ENCODE measurements around the gene INTS7. TPM values are rescaled to one million over a fixed set of nuclear protein-coding genes. Genes with fewer than 3 reads are reported as not detected.
"Not testable (repeated sequence)": the region's sequence is repeated elsewhere in the genome, so short reads cannot be mapped to it uniquely, and the experiment has no call there.

INTS7 gene
- total and polyA plus RNA-seq, 7 experiments from 2014 or later, result 7.3 to 33.5 (median 8.6) TPM

- DNase-seq (no peak), ATAC-seq (no peak)
- peaks cover 0 to 4% (median 0%) of the 10 kb centered on the region in 7 donors for H3K4me1 Mint-ChIP-seq
- H3K36me3 ChIP-seq (ENCODE audit: control insufficient read depth in 2 of 3, insufficient read depth in 3 of 3, low read length in 3 of 3), result no peaks in the 10 kb centered on the region
- H3K4me3 ChIP-seq (ENCODE audit: low read length), result no peak overlapping the region
- ChIA-PET CTCF (no interaction called here), POLR2A (no interaction called here)
- peaks cover 0 to 57% (median 27%) of the 10 kb centered on the region in 5 donors for H3K36me3 Mint-ChIP-seq
- H3K4me1 ChIP-seq (ENCODE audit: control insufficient read depth in 2 of 2, insufficient read depth in 2 of 2, low read length in 2 of 2), result no peaks in the 10 kb centered on the region
- H3K9me3 ChIP-seq (ENCODE audit: control insufficient read depth in 2 of 3, low read length in 3 of 3), result no peaks in the 10 kb centered on the region
- H3K27ac ChIP-seq (ENCODE audit: low read depth, low read length), result no peak overlapping the region
- peak overlapping the region in 1 of 9 donors; percentile 52 for H3K27ac Mint-ChIP-seq
- H3K27me3 ChIP-seq (ENCODE audit: control insufficient read depth in 2 of 2, insufficient read depth in 2 of 2, low read length in 2 of 2), result no peaks in the 10 kb centered on the region
- intact Hi-C loops (cut with micrococcal nuclease), result no loop called here
- H3K9me3 Mint-ChIP-seq, result peaks cover 0 to 2% (median 0%) of the 10 kb centered on the region in 11 donors
- H3K27me3 Mint-ChIP-seq, result no peaks in the 10 kb centered on the region
- no peak overlapping the region for H3K4me3 Mint-ChIP-seq
These were observed 32.8 kb downstream of the INTS7 start for GRCh38 chr1:212002536-212002935.

- ATAC-seq; H3K36me3 ChIP-seq (ENCODE audit: control insufficient read depth in 2 of 3, insufficient read depth in 3 of 3, low read length in 3 of 3); H3K27ac Mint-ChIP-seq; H3K4me3 ChIP-seq (ENCODE audit: low read length); H3K4me1 Mint-ChIP-seq; H3K9me3 Mint-ChIP-seq; DNase-seq; H3K27me3 ChIP-seq (ENCODE audit: control insufficient read depth in 2 of 2, insufficient read depth in 2 of 2, low read length in 2 of 2); H3K4me3 Mint-ChIP-seq; intact Hi-C loops (cut with micrococcal nuclease); H3K4me1 ChIP-seq (ENCODE audit: control insufficient read depth in 2 of 2, insufficient read depth in 2 of 2, low read length in 2 of 2); H3K9me3 ChIP-seq (ENCODE audit: control insufficient read depth in 2 of 3, low read length in 3 of 3); H3K27me3 Mint-ChIP-seq; CTCF ChIA-PET; H3K27ac ChIP-seq (ENCODE audit: low read depth, low read length): not testable (repeated sequence)
- POLR2A ChIA-PET, result interaction anchor here (0.6 kb wide), 1 partner anchor 312 kb away, joined by 4 read pairs; no protein-coding TSS in a partner anchor
- H3K36me3 Mint-ChIP-seq, result peaks cover 5 to 55% (median 25%) of the 10 kb centered on the region in 5 donors
These were observed 37.9 kb downstream of the INTS7 start for GRCh38 chr1:211997426-211997825.

- ChIA-PET CTCF (no interaction called here), POLR2A (no interaction called here)
- Histone ChIP-seq H3K27me3 (ENCODE audit: control insufficient read depth in 2 of 2, insufficient read depth in 2 of 2, low read length in 2 of 2) (no peaks in the 10 kb centered on the region), H3K36me3 (ENCODE audit: control insufficient read depth in 2 of 3, insufficient read depth in 3 of 3, low read length in 3 of 3) (peaks cover 0 to 2% (median 0%) of the 10 kb centered on the region in 3 experiments), H3K4me1 (ENCODE audit: control insufficient read depth in 2 of 2, insufficient read depth in 2 of 2, low read length in 2 of 2) (no peaks in the 10 kb centered on the region), H3K27ac (ENCODE audit: low read depth, low read length) (no peak overlapping the region), H3K9me3 (ENCODE audit: control insufficient read depth in 2 of 3, low read length in 3 of 3) (no peaks in the 10 kb centered on the region), H3K4me3 (ENCODE audit: low read length) (no peak overlapping the region)
- no peaks in the 10 kb centered on the region for H3K9me3 Mint-ChIP-seq
- peak overlapping the region in 1 of 9 donors; percentile 1 for H3K27ac Mint-ChIP-seq
- H3K4me3 Mint-ChIP-seq, result no peak overlapping the region
- H3K36me3 Mint-ChIP-seq, result peaks cover 0 to 29% (median 10%) of the 10 kb centered on the region in 5 donors
- DNase-seq, result no peak
- H3K27me3 Mint-ChIP-seq, result no peaks in the 10 kb centered on the region
- H3K4me1 Mint-ChIP-seq, result peaks cover 0 to 6% (median 0%) of the 10 kb centered on the region in 7 donors
- ATAC-seq, result no peak
- intact Hi-C loops (cut with micrococcal nuclease), result no loop called here
These were observed 43.7 kb downstream of the INTS7 start for GRCh38 chr1:211991695-211992094.

GRCh38 chr1:211986628-211987254, 48.6 kb downstream of the INTS7 start:
- Histone ChIP-seq H3K4me1 (ENCODE audit: control insufficient read depth in 2 of 2, insufficient read depth in 2 of 2, low read length in 2 of 2) (no peaks in the 10 kb centered on the region), H3K27me3 (ENCODE audit: control insufficient read depth in 2 of 2, insufficient read depth in 2 of 2, low read length in 2 of 2) (no peaks in the 10 kb centered on the region), H3K27ac (ENCODE audit: low read depth, low read length) (no peak overlapping the region), H3K36me3 (ENCODE audit: control insufficient read depth in 2 of 3, insufficient read depth in 3 of 3, low read length in 3 of 3) (peaks cover 0 to 7% (median 0%) of the 10 kb centered on the region in 3 experiments), H3K4me3 (ENCODE audit: low read length) (no peak overlapping the region), H3K9me3 (ENCODE audit: control insufficient read depth in 2 of 3, low read length in 3 of 3) (no peaks in the 10 kb centered on the region)
- POLR2A ChIA-PET, result no interaction called here
- Mint-ChIP-seq H3K36me3 (peaks cover 0 to 36% (median 16%) of the 10 kb centered on the region in 5 donors), H3K4me1 (peaks cover 0 to 5% (median 0%) of the 10 kb centered on the region in 7 donors), H3K27me3 (no peaks in the 10 kb centered on the region), H3K4me3 (no peak overlapping the region), H3K27ac (no peak overlapping the region), H3K9me3 (no peaks in the 10 kb centered on the region)
- ATAC-seq (no peak), DNase-seq (no peak)
- intact Hi-C loops (cut with micrococcal nuclease), result no loop called here
- CTCF ChIA-PET, result no interaction called here

- no peaks in the 10 kb centered on the region for H3K4me1 Mint-ChIP-seq
- POLR2A ChIA-PET, result no interaction called here
- H3K9me3 Mint-ChIP-seq, result no peaks in the 10 kb centered on the region
- no peaks in the 10 kb centered on the region for H3K27me3 ChIP-seq (ENCODE audit: control insufficient read depth in 2 of 2, insufficient read depth in 2 of 2, low read length in 2 of 2)
- no peak for ATAC-seq
- intact Hi-C loops (cut with micrococcal nuclease), result no loop called here
- no peaks in the 10 kb centered on the region for H3K27me3 Mint-ChIP-seq
- no peaks in the 10 kb centered on the region for H3K9me3 ChIP-seq (ENCODE audit: control insufficient read depth in 2 of 3, low read length in 3 of 3)
- CTCF ChIA-PET, result interaction anchor here (0.6 kb wide), 1 partner anchor 9 kb away, joined by 6 read pairs; no protein-coding TSS in a partner anchor
- H3K27ac ChIP-seq (ENCODE audit: low read depth, low read length), result no peak overlapping the region
- H3K36me3 ChIP-seq (ENCODE audit: control insufficient read depth in 2 of 3, insufficient read depth in 3 of 3, low read length in 3 of 3), result peaks cover 0 to 8% (median 0%) of the 10 kb centered on the region in 3 experiments
- no peaks in the 10 kb centered on the region for H3K4me1 ChIP-seq (ENCODE audit: control insufficient read depth in 2 of 2, insufficient read depth in 2 of 2, low read length in 2 of 2)
- no peak overlapping the region for H3K4me3 Mint-ChIP-seq
- DNase-seq, result no peak
- no peak overlapping the region for H3K27ac Mint-ChIP-seq
- H3K4me3 ChIP-seq (ENCODE audit: low read length), result no peak overlapping the region
- H3K36me3 Mint-ChIP-seq, result peaks cover 0 to 29% (median 16%) of the 10 kb centered on the region in 5 donors
These were observed 49.6 kb downstream of the INTS7 start for GRCh38 chr1:211985556-211986264.

- Mint-ChIP-seq H3K9me3 (no peaks in the 10 kb centered on the region), H3K27ac (no peak overlapping the region), H3K27me3 (no peaks in the 10 kb centered on the region), H3K4me1 (peaks cover 0 to 4% (median 0%) of the 10 kb centered on the region in 7 donors), H3K36me3 (peaks cover 18 to 64% (median 37%) of the 10 kb centered on the region in 5 donors), H3K4me3 (no peak overlapping the region)
- intact Hi-C loops (cut with micrococcal nuclease), result no loop called here
- Histone ChIP-seq H3K27ac (ENCODE audit: low read depth, low read length) (no peak overlapping the region), H3K27me3 (ENCODE audit: control insufficient read depth in 2 of 2, insufficient read depth in 2 of 2, low read length in 2 of 2) (no peaks in the 10 kb centered on the region), H3K4me1 (ENCODE audit: control insufficient read depth in 2 of 2, insufficient read depth in 2 of 2, low read length in 2 of 2) (no peaks in the 10 kb centered on the region), H3K36me3 (ENCODE audit: control insufficient read depth in 2 of 3, insufficient read depth in 3 of 3, low read length in 3 of 3) (peaks cover 0 to 25% (median 0%) of the 10 kb centered on the region in 3 experiments), H3K9me3 (ENCODE audit: control insufficient read depth in 2 of 3, low read length in 3 of 3) (no peaks in the 10 kb centered on the region), H3K4me3 (ENCODE audit: low read length) (no peak overlapping the region)
- ChIA-PET CTCF (interaction anchor here (1.0 kb wide), 1 partner anchor 136 kb away, joined by 3 read pairs; no protein-coding TSS in a partner anchor), POLR2A (no interaction called here)
- DNase-seq (no peak), ATAC-seq (no peak)
These were observed 56.8 kb downstream of the INTS7 start for GRCh38 chr1:211978596-211978995.

Measured in naive thymus-derived CD4-positive, alpha-beta T cell (primary cell).